SK-N-MC (cell line): ENCODE measurements around the gene ANKRD30A.

Experiments used
- EZH2 ChIP-seq: fragments of 200-600 bp; sonication (generic); IDR thresholded peaks from one replicate; pipeline ENCODE4 v1.6.1; 2017; ENCODE audit warnings: antibody characterized with exemption
- FOXP2 ChIP-seq: optimal IDR thresholded peaks from 2 replicates; pipeline ENCODE3; 2011; ENCODE audit warnings: mild to moderate bottlenecking, moderate library complexity; ENCODE audit not compliant: insufficient read depth; ENCODE audit errors: extremely low read length, control extremely low read depth
- POLR2AphosphoS5 ChIP-seq: IDR thresholded peaks from 2 replicates; pipeline ENCODE4 v1.6.1; 2012; ENCODE audit warnings: mild to moderate bottlenecking, low read depth, low read length, borderline replicate concordance

- TF ChIP-seq EZH2: no peak
- no peak for TF ChIP-seq POLR2AphosphoS5
- TF ChIP-seq FOXP2: no peak
Measured at GRCh38 chr10:37301271-37301670, 175.9 kb downstream of the ANKRD30A start.
